Fibroblast of mammary gland (primary cell): ENCODE results near the gene TRIB2.

Source experiments
- DNase-seq: peaks from one replicate; pipeline ENCODE4 v3.0.0-alpha.2; 2010; ENCODE audit warnings: low read depth
- H3K4me3 ChIP-seq: 2 replicates; pipeline ENCODE4 v1.5.1; 2011; ENCODE audit warnings: low read depth, mild to moderate bottlenecking, low read length, moderate library complexity; ENCODE audit not compliant: control insufficient read depth
- CTCF ChIP-seq: conservative IDR thresholded peaks from 2 replicates; pipeline ENCODE4 v1.5.1; 2011; ENCODE audit warnings: low read depth, low read length, inconsistent platforms; ENCODE audit not compliant: control insufficient read depth, insufficient read depth

TRIB2 gene

GRCh38 chr2:12705742-12706141 lies 11.0 kb upstream of the TRIB2 start:
- no peak overlapping the region for H3K4me3 ChIP-seq
- no peak for DNase-seq
- no peak for TF ChIP-seq CTCF

- no peak for TF ChIP-seq CTCF
- H3K4me3 ChIP-seq: no peak overlapping the region
Measured at GRCh38 chr2:12708508-12709206, 8.1 kb upstream of the TRIB2 start.

GRCh38 chr2:12709207-12709522 lies 7.6 kb upstream of the TRIB2 start:
- no peak for TF ChIP-seq CTCF
- no peak for DNase-seq
- H3K4me3 ChIP-seq: no peak overlapping the region

More at GRCh38 chr2:12708508-12709206, 8.1 kb upstream of the TRIB2 start:
- no peak for DNase-seq

- no peak overlapping the region for H3K4me3 ChIP-seq
- no peak for TF ChIP-seq CTCF
- DNase-seq: no peak
Measured at GRCh38 chr2:12710301-12710700, 6.4 kb upstream of the TRIB2 start.

GRCh38 chr2:12711339-12711738 lies 5.4 kb upstream of the TRIB2 start:
- no peak for TF ChIP-seq CTCF
- no peak overlapping the region for H3K4me3 ChIP-seq
- DNase-seq: no peak

- no peak for TF ChIP-seq CTCF
- DNase-seq: no peak
- no peak overlapping the region for H3K4me3 ChIP-seq
Measured at GRCh38 chr2:12712881-12713280, 3.9 kb upstream of the TRIB2 start.
